ENCODE measurements around the gene TLN1. TPM values are rescaled to one million over a fixed set of nuclear protein-coding genes. Genes with fewer than 3 reads are reported as not detected.

Gene TLN1
- total RNA-seq, 4 donors from 2014 or later, result 142 to 245 (median 184) TPM

GRCh38 chr9:35771943-35772342 is 39.9 kb upstream of the TLN1 start:
- DNase-seq, result no peak
- Histone ChIP-seq H3K27ac (peak overlapping the region in 1 of 3 donors; percentile 3), H3K27me3 (no peaks in the 10 kb centered on the region), H3K4me1 (peaks cover 18% of the 10 kb centered on the region in 2 donors), H3K9me3 (no peaks in the 10 kb centered on the region), H3K4me3 (replicated peaks in 1 of 3) (no peak overlapping the region), H3K36me3 (no peaks in the 10 kb centered on the region)
- intact Hi-C loops (cut with DNase I), result no loop called here
- WGBS, 2 donors, result 90 to 91% methylated on average over 3 of the region's 3 CpGs
- TF ChIP-seq CTCF (IDR thresholded peaks at IDR 0.05), result no peak
- TF ChIP-seq POLR2A (IDR thresholded peaks at IDR 0.05), result no peak

DNA sequence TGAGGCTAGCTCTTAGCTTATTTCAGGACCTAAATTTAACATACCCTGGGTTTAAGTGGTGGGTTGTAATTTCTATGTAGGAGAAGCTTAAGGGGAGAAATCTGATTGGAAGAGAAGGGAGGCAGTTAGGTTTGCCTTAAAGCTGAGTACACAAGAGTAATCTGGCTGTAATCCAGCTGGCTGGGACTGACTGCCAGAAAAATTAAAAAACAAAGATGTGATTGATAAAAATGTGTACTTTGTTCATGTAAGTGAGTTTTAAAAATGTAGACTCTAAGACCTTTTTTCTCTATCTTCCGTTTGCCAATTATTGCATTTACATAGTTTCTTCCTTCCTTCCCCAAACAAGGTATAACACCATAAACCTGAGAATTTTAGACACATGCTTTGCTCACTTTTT is 39.5 kb upstream of the TLN1 start:
- no peak for TF ChIP-seq CTCF (IDR thresholded peaks at IDR 0.05)
- no peak for TF ChIP-seq POLR2A (IDR thresholded peaks at IDR 0.05)
- peaks cover 18% of the 10 kb centered on the region in 2 donors for H3K4me1 ChIP-seq
- intact Hi-C loops (cut with DNase I), result no loop called here
- no peak for DNase-seq
- WGBS, 2 donors, result 41 to 48% methylated on average over 1 of the region's 1 CpG
- no peak overlapping the region for H3K4me3 ChIP-seq (replicated peaks in 1 of 3)
- peak overlapping the region in 2 of 3 donors; percentile 3 to 27 for H3K27ac ChIP-seq
- H3K9me3 ChIP-seq, result no peaks in the 10 kb centered on the region
- H3K27me3 ChIP-seq, result no peaks in the 10 kb centered on the region
- H3K36me3 ChIP-seq, result no peaks in the 10 kb centered on the region

- TF ChIP-seq POLR2A (IDR thresholded peaks at IDR 0.05) (no peak), CTCF (IDR thresholded peaks at IDR 0.05) (no peak)
- intact Hi-C loops (cut with DNase I), result no loop called here
- DNase-seq, result peak in 1 of 2 donors; percentile 20
- H3K9me3 ChIP-seq, result no peaks in the 10 kb centered on the region
- H3K27ac ChIP-seq, result peak overlapping the region in 2 of 3 donors; percentile 3 to 27
- H3K36me3 ChIP-seq, result no peaks in the 10 kb centered on the region
- 17 to 28% methylated on average over 4 of the region's 4 CpGs for WGBS, 2 donors
- H3K27me3 ChIP-seq, result no peaks in the 10 kb centered on the region
- H3K4me1 ChIP-seq, result peaks cover 18% of the 10 kb centered on the region in 2 donors
- H3K4me3 ChIP-seq (replicated peaks in 1 of 3), result no peak overlapping the region
Observed at GRCh38 chr9:35771075-35771433, 39.1 kb upstream of the TLN1 start.

DNA sequence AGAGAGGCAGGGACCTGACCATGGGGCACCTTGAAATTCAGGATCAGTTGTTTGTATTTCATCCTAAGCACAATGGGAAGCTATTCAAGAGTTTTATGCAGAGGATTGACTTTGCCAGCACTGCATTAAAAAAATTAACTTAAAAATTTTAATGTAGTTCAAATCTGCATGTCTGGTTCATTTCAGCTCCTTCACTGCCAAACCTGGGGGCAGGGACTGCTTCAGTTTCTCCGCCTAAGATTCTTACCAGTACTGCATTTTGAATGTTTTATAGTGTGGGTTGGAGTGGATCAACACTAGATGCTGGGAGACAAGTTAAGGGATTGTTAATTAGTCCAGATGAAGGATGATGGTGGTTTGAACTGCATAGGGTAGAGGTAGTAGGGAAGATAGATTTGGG is 37.8 kb upstream of the TLN1 start:
- Histone ChIP-seq H3K4me3 (replicated peaks in 1 of 3) (no peak overlapping the region), H3K4me1 (peaks cover 18% of the 10 kb centered on the region in 2 donors), H3K36me3 (no peaks in the 10 kb centered on the region), H3K27ac (no peak overlapping the region), H3K27me3 (no peaks in the 10 kb centered on the region), H3K9me3 (no peaks in the 10 kb centered on the region)
- 96 to 97% methylated on average over 1 of the region's 1 CpG for WGBS, 2 donors
- intact Hi-C loops (cut with DNase I), result no loop called here
- no peak for DNase-seq
- TF ChIP-seq CTCF (IDR thresholded peaks at IDR 0.05) (no peak), POLR2A (IDR thresholded peaks at IDR 0.05) (no peak)

DNA sequence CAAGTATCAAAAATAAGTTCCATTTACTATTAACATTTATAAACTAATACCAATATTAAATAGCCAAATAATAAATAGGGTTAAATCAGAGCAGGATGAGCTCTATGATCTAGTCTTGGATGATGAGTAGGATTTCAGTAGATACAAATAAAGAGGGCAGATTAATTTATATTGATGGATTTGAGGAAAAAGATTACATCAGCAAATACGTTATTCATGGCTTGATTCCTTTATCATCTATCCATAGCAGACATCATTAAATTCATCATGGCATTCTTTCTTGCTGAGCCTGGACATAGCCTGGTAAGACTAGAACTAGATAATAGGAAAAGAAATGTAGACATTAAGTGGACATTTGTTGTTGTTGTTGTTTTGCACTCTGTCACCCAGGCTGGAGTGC is 35.5 kb upstream of the TLN1 start:
- Histone ChIP-seq H3K4me3 (replicated peaks in 1 of 3) (no peak overlapping the region), H3K36me3 (no peaks in the 10 kb centered on the region), H3K4me1 (peaks cover 28% of the 10 kb centered on the region in 2 donors), H3K27ac (no peak overlapping the region), H3K27me3 (no peaks in the 10 kb centered on the region), H3K9me3 (no peaks in the 10 kb centered on the region)
- DNase-seq, result no peak
- TF ChIP-seq CTCF (IDR thresholded peaks at IDR 0.05) (no peak), POLR2A (IDR thresholded peaks at IDR 0.05) (no peak)
- 93 to 96% methylated on average over 1 of the region's 1 CpG for WGBS, 2 donors
- intact Hi-C loops (cut with DNase I), result no loop called here

All from thyroid gland (tissue), 4 donors.